Measurements from ENCODE around the gene MARCHF2.
A peak's percentile ranks its signal among the peaks of the same experiment; 100 is the strongest.

Gene MARCHF2

GRCh38 chr19:8446061-8446709 lies 33.1 kb downstream of the MARCHF2 start:
- Histone ChIP-seq H3K27ac (ENCODE audit: low read length) (peak overlapping the region; percentile 78), H3K36me3 (replicated peaks; ENCODE audit: low read depth, low read length) (peaks cover 28% of the 10 kb centered on the region), H3K4me2 (ENCODE audit: low read length) (peak overlapping the region; percentile 97), H4K20me1 (ENCODE audit: insufficient read depth, low read length) (peaks cover 56% of the 10 kb centered on the region), H3K9me3 (ENCODE audit: insufficient read depth, low read length) (no peaks in the 10 kb centered on the region), H3K4me3 (ENCODE audit: low read length) (peak overlapping the region; percentile 97), H2AFZ (ENCODE audit: low read depth, low read length) (no peak overlapping the region), H3K27me3 (ENCODE audit: low read depth, low read length) (no peaks in the 10 kb centered on the region), H3K9ac (ENCODE audit: low read length) (peak overlapping the region; percentile 98), H3K4me1 (ENCODE audit: low read length) (peaks cover 40% of the 10 kb centered on the region), H3K79me2 (ENCODE audit: low read length) (peaks cover 64% of the 10 kb centered on the region)
- TF ChIP-seq CTCF (IDR thresholded peaks at IDR 0.05; ENCODE audit: low read depth, low read length) (no peak), EZH2phosphoT487 (IDR thresholded peaks at IDR 0.05; ENCODE audit: low read depth) (no peak)

- peaks cover 92% of the 10 kb centered on the region for H4K20me1 ChIP-seq (ENCODE audit: insufficient read depth, low read length)
- no peak overlapping the region for H2AFZ ChIP-seq (ENCODE audit: low read depth, low read length)
- no peak overlapping the region for H3K4me3 ChIP-seq (ENCODE audit: low read length)
- no peaks in the 10 kb centered on the region for H3K9me3 ChIP-seq (ENCODE audit: insufficient read depth, low read length)
- TF ChIP-seq CTCF (IDR thresholded peaks at IDR 0.05; ENCODE audit: low read depth, low read length), result no peak
- TF ChIP-seq EZH2phosphoT487 (IDR thresholded peaks at IDR 0.05; ENCODE audit: low read depth), result no peak
- H3K27me3 ChIP-seq (ENCODE audit: low read depth, low read length), result no peaks in the 10 kb centered on the region
- no peak overlapping the region for H3K9ac ChIP-seq (ENCODE audit: low read length)
- peaks cover 100% of the 10 kb centered on the region for H3K79me2 ChIP-seq (ENCODE audit: low read length)
- H3K4me2 ChIP-seq (ENCODE audit: low read length), result no peak overlapping the region
- H3K36me3 ChIP-seq (replicated peaks; ENCODE audit: low read depth, low read length), result peaks cover 57% of the 10 kb centered on the region
- H3K27ac ChIP-seq (ENCODE audit: low read length), result no peak overlapping the region
- H3K4me1 ChIP-seq (ENCODE audit: low read length), result peaks cover 40% of the 10 kb centered on the region
Observed at GRCh38 chr19:8449830-8450229, 36.7 kb downstream of the MARCHF2 start.

GRCh38 chr19:8451377-8451776 lies 38.3 kb downstream of the MARCHF2 start:
- Histone ChIP-seq H3K27ac (ENCODE audit: low read length) (no peak overlapping the region), H3K9ac (ENCODE audit: low read length) (no peak overlapping the region), H3K4me2 (ENCODE audit: low read length) (no peak overlapping the region), H3K27me3 (ENCODE audit: low read depth, low read length) (no peaks in the 10 kb centered on the region), H4K20me1 (ENCODE audit: insufficient read depth, low read length) (peaks cover 97% of the 10 kb centered on the region), H3K36me3 (replicated peaks; ENCODE audit: low read depth, low read length) (peaks cover 68% of the 10 kb centered on the region), H3K79me2 (ENCODE audit: low read length) (peaks cover 100% of the 10 kb centered on the region), H3K4me1 (ENCODE audit: low read length) (peaks cover 36% of the 10 kb centered on the region), H3K9me3 (ENCODE audit: insufficient read depth, low read length) (no peaks in the 10 kb centered on the region), H2AFZ (ENCODE audit: low read depth, low read length) (no peak overlapping the region), H3K4me3 (ENCODE audit: low read length) (no peak overlapping the region)
- TF ChIP-seq EZH2phosphoT487 (IDR thresholded peaks at IDR 0.05; ENCODE audit: low read depth), result no peak
- no peak for TF ChIP-seq CTCF (IDR thresholded peaks at IDR 0.05; ENCODE audit: low read depth, low read length)

- Histone ChIP-seq H3K4me2 (ENCODE audit: low read length) (no peak overlapping the region), H3K4me3 (ENCODE audit: low read length) (no peak overlapping the region)
Observed at GRCh38 chr19:8451885-8452284, 38.8 kb downstream of the MARCHF2 start.

More at GRCh38 chr19:8451885-8452284, 38.8 kb downstream of the MARCHF2 start:
- peaks cover 100% of the 10 kb centered on the region for H3K79me2 ChIP-seq (ENCODE audit: low read length)
- TF ChIP-seq EZH2phosphoT487 (IDR thresholded peaks at IDR 0.05; ENCODE audit: low read depth), result no peak
- no peak for TF ChIP-seq CTCF (IDR thresholded peaks at IDR 0.05; ENCODE audit: low read depth, low read length)
- no peak overlapping the region for H3K9ac ChIP-seq (ENCODE audit: low read length)
- peaks cover 97% of the 10 kb centered on the region for H4K20me1 ChIP-seq (ENCODE audit: insufficient read depth, low read length)
- H3K27me3 ChIP-seq (ENCODE audit: low read depth, low read length), result no peaks in the 10 kb centered on the region
- H3K27ac ChIP-seq (ENCODE audit: low read length), result no peak overlapping the region
- no peak overlapping the region for H2AFZ ChIP-seq (ENCODE audit: low read depth, low read length)
- H3K9me3 ChIP-seq (ENCODE audit: insufficient read depth, low read length), result no peaks in the 10 kb centered on the region
- peaks cover 68% of the 10 kb centered on the region for H3K36me3 ChIP-seq (replicated peaks; ENCODE audit: low read depth, low read length)
- peaks cover 35% of the 10 kb centered on the region for H3K4me1 ChIP-seq (ENCODE audit: low read length)

All from OCI-LY3 (cell line).